ENCODE data around the gene TGFBR3L. TPM values are rescaled to one million over a fixed set of nuclear protein-coding genes. Genes with fewer than 3 reads are reported as not detected.

TGFBR3L gene
- total and polyA plus RNA-seq, 2 of the 13 experiments (the other 11 are each of a cell fraction or from before 2014, with no cell fraction given): 0.20 to 1.0 TPM

DNA sequence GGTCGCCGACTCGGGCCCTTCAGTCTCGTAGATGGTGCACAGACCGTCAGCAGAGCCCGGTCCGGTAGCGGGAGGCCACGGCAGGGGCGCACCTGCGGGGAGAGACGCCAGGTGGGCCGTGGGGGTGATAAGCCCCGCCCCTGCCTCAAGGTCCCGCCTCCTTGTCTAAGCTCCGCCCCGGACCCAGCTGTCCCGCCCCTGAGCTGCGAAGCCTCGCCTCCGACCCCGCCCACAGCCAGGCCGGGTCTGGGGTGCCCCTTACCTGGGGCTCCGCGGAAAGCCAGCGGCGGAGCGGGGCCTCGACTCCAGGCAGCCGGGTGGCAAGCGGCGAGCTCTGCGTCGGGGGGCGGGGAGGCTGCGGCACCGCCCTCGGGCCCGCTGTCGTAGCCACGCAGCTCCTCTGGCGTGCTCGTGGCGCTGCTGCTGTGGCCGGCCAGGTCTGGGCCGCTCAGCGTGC lies 45.1 kb upstream of the TGFBR3L start (continued):
- TF ChIP-seq RORA (CRISPR knock-in tag; IDR thresholded peaks at IDR 0.05): no peak
- TF ChIP-seq ASH2L (IDR thresholded peaks at IDR 0.05; ENCODE audit: insufficient read length, low read depth, low read length): peak; percentile 6
- 0 out of 3 replicates have a peak, but pooled peaks have one; percentile 18 for TF ChIP-seq MXI1 (IDR thresholded peaks at IDR 0.05; ENCODE audit: borderline replicate concordance, low read depth, low read length)
- TF ChIP-seq, protein P1, sequence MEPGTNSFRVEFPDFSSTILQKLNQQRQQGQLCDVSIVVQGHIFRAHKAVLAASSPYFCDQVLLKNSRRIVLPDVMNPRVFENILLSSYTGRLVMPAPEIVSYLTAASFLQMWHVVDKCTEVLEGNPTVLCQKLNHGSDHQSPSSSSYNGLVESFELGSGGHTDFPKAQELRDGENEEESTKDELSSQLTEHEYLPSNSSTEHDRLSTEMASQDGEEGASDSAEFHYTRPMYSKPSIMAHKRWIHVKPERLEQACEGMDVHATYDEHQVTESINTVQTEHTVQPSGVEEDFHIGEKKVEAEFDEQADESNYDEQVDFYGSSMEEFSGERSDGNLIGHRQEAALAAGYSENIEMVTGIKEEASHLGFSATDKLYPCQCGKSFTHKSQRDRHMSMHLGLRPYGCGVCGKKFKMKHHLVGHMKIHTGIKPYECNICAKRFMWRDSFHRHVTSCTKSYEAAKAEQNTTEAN (CRISPR knock-in tag; conservative IDR thresholded peaks at IDR 0.05): no peak
- TF ChIP-seq, protein P2, sequence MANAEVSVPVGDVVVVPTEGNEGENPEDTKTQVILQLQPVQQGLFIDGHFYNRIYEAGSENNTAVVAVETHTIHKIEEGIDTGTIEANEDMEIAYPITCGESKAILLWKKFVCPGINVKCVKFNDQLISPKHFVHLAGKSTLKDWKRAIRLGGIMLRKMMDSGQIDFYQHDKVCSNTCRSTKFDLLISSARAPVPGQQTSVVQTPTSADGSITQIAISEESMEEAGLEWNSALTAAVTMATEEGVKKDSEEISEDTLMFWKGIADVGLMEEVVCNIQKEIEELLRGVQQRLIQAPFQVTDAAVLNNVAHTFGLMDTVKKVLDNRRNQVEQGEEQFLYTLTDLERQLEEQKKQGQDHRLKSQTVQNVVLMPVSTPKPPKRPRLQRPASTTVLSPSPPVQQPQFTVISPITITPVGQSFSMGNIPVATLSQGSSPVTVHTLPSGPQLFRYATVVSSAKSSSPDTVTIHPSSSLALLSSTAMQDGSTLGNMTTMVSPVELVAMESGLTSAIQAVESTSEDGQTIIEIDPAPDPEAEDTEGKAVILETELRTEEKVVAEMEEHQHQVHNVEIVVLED (CRISPR knock-in tag; IDR thresholded peaks at IDR 0.05; ENCODE audit: borderline replicate concordance): peak; percentile 4; the same call in 1 of the 2 replicates
- TF ChIP-seq TOPORS (CRISPR knock-in tag; IDR thresholded peaks at IDR 0.05): 0 out of 2 replicates have a peak, but pooled peaks have one; percentile 68
- TF ChIP-seq, protein P3, sequence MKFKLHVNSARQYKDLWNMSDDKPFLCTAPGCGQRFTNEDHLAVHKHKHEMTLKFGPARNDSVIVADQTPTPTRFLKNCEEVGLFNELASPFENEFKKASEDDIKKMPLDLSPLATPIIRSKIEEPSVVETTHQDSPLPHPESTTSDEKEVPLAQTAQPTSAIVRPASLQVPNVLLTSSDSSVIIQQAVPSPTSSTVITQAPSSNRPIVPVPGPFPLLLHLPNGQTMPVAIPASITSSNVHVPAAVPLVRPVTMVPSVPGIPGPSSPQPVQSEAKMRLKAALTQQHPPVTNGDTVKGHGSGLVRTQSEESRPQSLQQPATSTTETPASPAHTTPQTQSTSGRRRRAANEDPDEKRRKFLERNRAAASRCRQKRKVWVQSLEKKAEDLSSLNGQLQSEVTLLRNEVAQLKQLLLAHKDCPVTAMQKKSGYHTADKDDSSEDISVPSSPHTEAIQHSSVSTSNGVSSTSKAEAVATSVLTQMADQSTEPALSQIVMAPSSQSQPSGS (CRISPR knock-in tag; IDR thresholded peaks at IDR 0.05): 0 out of 2 replicates have a peak, but pooled peaks have one; percentile 20
- TF ChIP-seq, protein P4, sequence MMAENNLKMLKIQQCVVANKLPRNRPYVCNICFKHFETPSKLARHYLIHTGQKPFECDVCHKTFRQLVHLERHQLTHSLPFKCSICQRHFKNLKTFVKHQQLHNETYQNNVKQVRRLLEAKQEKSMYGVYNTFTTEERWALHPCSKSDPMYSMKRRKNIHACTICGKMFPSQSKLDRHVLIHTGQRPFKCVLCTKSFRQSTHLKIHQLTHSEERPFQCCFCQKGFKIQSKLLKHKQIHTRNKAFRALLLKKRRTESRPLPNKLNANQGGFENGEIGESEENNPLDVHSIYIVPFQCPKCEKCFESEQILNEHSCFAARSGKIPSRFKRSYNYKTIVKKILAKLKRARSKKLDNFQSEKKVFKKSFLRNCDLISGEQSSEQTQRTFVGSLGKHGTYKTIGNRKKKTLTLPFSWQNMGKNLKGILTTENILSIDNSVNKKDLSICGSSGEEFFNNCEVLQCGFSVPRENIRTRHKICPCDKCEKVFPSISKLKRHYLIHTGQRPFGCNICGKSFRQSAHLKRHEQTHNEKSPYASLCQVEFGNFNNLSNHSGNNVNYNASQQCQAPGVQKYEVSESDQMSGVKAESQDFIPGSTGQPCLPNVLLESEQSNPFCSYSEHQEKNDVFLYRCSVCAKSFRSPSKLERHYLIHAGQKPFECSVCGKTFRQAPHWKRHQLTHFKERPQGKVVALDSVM (CRISPR knock-in tag; IDR thresholded peaks at IDR 0.05): peak; percentile 0; the same call in 1 of the 2 replicates
- TF ChIP-seq SP140L (CRISPR knock-in tag; IDR thresholded peaks at IDR 0.05; ENCODE audit: borderline replicate concordance): no peak
- TF ChIP-seq, protein P5, sequence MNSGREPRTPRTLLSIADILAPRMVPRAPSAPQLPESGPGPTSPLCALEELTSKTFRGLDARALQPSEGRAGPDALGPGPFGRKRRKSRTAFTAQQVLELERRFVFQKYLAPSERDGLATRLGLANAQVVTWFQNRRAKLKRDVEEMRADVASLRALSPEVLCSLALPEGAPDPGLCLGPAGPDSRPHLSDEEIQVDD (CRISPR knock-in tag; IDR thresholded peaks at IDR 0.05; ENCODE audit: borderline replicate concordance): no peak
- TF ChIP-seq HNRNPK (IDR thresholded peaks at IDR 0.05; ENCODE audit: low read depth, low read length, poor library complexity, severe bottlenecking): peak; percentile 45
- TF ChIP-seq TCF12 (IDR thresholded peaks at IDR 0.05): no peak
- TF ChIP-seq TCF12 (CRISPR knock-in tag; IDR thresholded peaks at IDR 0.05): peak; percentile 44; the same call in 1 of the 2 replicates
- TF ChIP-seq GABPB1 (CRISPR knock-in tag; IDR thresholded peaks at IDR 0.05): 0 out of 2 replicates have a peak, but pooled peaks have one; percentile 24
- TF ChIP-seq RBFOX2 (IDR thresholded peaks at IDR 0.05; ENCODE audit: low read depth, low read length): peak; percentile 61
- TF ChIP-seq, protein P6, sequence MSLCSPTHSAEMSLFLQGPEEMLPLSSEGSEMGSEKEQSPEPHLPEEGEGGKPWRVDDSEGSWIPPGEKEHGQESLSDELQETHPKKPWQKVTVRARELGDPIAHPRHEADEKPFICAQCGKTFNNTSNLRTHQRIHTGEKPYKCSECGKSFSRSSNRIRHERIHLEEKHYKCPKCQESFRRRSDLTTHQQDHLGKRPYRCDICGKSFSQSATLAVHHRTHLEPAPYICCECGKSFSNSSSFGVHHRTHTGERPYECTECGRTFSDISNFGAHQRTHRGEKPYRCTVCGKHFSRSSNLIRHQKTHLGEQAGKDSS (CRISPR knock-in tag; IDR thresholded peaks at IDR 0.05; ENCODE audit: borderline replicate concordance, low read depth): no peak
- TF ChIP-seq AGO1 (IDR thresholded peaks at IDR 0.05; ENCODE audit: low read depth, low read length, poor library complexity, severe bottlenecking): peak; percentile 7
- peak; percentile 68; the same call in 1 of the 2 replicates for TF ChIP-seq SMAD1 (CRISPR knock-in tag; IDR thresholded peaks at IDR 0.05; ENCODE audit: borderline replicate concordance, low read depth)
- peak; percentile 90 for TF ChIP-seq ZSCAN31 (CRISPR knock-in tag; IDR thresholded peaks at IDR 0.05; ENCODE audit: low read depth)
- TF ChIP-seq, protein P7, sequence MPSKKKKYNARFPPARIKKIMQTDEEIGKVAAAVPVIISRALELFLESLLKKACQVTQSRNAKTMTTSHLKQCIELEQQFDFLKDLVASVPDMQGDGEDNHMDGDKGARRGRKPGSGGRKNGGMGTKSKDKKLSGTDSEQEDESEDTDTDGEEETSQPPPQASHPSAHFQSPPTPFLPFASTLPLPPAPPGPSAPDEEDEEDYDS (CRISPR knock-in tag; IDR thresholded peaks at IDR 0.05): peak; percentile 44; the same call in 1 of the 2 replicates

All from HepG2 (cell line).